GM19468 (cell line): ENCODE data around the gene TXNDC17.
"Not testable (repeated sequence)": the region's sequence is repeated elsewhere in the genome, so short reads cannot be mapped to it uniquely, and the experiment has no call there.

ENCODE experiments used
- ATAC-seq: cut with Tn5 transposase; IDR thresholded peaks from one replicate; pipeline ENCODE4 v1.9.1; 2021; ENCODE audit warnings: mild to moderate bottlenecking, moderate library complexity, moderate number of reproducible peaks; ENCODE audit not compliant: unreplicated experiment; ENCODE audit errors: extremely low read depth

Gene TXNDC17

DNA sequence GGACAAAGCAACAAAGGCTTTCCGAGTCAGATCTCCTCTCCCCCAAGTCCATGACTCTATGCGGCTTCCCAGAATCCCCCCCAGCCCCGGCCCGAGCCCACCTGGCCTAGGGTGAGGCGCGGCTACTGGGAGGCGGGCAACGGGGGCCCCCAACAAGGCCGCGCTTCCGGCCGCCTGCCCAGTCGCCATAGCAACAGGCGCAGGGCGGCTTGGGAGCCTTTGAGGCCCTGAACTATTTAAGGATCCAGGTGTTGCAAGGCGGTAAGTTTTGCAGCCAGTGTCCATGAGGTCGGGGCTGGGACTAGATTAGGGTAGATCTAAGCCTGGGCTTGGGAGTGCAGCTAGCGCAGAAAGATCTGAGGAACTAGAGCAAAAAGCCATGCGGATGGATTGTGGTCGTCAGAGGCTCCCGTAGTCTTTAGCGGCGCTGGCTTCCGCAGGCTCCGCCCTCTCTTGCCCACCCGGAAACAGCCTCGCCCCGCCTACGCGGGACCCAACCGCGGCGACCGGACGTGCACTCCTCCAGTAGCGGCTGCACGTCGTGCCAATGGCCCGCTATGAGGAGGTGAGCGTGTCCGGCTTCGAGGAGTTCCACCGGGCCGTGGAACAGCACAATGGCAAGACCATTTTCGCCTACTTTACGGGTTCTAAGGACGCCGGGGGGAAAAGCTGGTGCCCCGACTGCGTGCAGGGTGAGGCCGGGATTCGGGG is at the start of gene TXNDC17, which contains the start of gene KIAA0753:
Gene TXNDC17 (plus strand): TSS at position 525 of the 711 bp plus-strand sequence. CDS start 23 bp downstream, at position 548.
Gene KIAA0753 (minus strand): TSS at position 176 of the 711 bp plus-strand sequence. CDS start 5,608 bp downstream, outside the sequence.
- ATAC-seq, result peak; percentile 81

DNA sequence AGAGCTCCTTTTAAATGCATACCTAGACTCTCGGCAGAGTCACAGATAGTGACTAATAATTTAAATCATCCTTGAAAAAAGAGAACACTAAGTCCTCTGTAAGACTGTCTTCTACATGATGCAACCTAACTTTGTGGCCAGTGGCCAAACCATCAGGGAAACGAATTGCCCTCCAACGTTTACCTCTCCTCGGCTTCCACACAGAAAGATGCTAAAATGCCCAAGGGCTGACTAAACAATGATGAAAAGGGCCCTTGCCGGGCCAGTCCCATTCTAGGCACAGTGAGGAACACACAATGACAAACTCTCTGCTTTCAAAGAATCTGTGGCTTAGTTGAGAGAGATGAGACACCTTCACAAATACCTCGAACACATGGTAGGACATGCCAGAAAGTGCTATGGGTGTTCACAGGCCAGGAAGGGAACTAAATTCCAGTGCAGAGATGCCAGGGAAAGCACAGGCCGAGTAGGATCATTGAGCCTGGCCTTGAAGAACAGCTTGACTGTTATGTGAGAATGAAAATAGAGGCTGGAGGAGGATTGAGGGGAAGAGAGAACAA is 49.2 kb upstream of the TXNDC17 start:
- ATAC-seq, result no peak

DNA sequence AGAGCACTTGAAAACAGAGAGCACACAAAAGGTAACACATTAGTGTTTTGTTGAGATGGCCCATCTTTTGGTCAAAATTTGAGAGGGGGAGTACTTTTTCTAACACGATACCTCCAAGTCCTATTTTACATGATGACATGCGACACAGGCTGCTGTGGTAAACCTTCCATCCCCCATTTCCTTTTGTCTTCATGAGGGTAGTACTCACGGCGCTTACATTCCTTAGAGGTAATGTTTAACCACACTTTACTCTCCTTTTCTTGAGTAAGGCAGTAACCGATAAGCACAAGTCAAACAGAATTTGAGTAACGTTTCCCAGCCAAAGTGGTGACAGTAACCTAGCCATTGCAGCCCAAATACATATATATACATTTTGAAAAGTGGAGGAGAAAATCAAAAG is 48.7 kb upstream of the TXNDC17 start:
- ATAC-seq, result no peak

DNA sequence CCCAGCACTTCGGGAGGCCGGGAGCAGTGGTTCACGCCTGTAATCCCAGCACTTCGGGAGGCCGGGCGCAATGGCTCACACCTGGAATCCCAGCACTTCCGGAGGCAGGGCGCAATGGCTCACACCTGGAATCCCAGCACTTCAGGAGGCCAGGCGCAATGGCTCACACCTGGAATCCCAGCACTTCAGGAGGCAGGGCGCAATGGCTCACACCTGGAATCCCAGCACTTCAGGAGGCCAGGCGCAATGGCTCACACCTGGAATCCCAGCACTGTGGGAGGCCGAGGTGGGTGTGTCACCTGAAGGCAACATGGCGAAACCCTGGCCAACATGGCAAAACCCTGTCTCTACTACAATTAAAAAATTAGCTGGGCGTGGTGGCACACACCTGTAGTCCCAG is 47.5 kb upstream of the TXNDC17 start:
- not testable (repeated sequence) for ATAC-seq

DNA sequence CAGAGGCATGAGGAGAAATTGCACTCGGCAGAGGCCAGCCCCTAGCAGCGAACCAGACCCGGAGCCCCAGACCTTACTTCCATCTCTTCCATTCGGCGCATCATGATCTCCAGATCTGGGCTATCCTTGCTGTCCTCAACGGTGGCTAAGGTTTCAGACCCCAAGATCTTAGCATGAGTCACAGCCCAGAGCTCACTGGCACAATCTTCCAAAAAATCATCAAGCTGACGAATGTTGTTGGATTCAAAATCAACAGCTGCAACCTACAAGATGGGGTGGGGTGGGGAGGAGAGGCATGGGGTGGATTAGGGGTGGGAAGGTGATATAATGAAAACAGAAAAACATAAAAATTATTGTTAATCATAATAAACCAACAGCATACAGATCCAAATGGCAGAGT is 44.8 kb upstream of the TXNDC17 start:
- ATAC-seq, result no peak

DNA sequence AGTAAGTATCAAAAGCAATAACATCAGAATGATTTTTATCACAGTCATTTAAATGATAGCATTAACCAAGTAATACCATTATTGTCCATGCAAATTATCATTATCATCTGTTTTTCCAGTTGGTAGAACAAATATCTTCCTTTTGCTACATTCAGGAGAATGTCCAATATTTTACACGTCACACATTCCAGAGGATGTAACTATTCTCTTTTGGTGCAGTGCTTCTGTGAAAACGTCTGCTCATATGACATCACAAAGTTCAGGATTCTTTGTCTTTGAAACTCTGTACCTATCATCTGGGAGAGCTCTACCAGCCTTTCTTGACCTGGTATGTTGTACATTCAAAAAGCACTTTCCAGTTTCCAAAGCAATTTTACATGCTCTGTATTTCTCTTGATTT is 44.3 kb upstream of the TXNDC17 start:
- ATAC-seq, result no peak

DNA sequence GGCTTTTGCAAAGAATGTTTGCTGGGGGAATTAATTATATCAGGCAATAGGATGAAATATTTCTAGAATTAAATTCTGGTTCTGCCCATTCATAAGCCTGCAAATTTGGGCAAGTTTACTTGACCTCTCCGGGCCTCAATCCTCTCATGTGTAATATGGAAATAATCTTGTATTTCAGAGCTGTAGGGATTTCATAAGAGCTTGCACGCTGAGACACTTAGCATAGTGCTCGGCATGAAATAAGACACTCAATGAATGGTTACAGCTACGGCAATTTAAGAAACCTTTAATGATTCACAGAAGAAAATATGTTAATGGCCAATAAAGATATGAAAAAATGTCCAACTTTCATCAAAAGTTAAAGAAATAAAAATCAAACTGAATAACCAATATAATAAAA is 43.9 kb upstream of the TXNDC17 start:
- no peak for ATAC-seq

DNA sequence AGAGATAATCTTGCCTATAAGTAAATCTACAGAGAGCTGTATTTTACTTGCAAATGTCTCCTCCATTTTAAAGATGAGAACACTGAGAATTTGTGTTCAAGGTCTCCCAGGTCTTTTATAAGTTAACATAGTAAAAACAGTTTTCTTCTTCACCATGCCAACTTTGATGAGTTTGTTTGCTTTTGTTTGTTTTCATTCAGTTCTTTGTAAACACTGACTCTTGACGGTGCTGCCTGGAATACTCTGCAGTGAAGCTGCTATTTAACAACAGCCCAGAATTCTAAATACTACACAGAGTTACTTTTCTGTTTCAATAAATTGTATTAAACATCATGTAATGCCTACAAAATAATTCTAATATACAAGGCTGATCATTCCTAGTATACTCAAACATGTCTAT is 43.1 kb upstream of the TXNDC17 start:
- ATAC-seq, result no peak

DNA sequence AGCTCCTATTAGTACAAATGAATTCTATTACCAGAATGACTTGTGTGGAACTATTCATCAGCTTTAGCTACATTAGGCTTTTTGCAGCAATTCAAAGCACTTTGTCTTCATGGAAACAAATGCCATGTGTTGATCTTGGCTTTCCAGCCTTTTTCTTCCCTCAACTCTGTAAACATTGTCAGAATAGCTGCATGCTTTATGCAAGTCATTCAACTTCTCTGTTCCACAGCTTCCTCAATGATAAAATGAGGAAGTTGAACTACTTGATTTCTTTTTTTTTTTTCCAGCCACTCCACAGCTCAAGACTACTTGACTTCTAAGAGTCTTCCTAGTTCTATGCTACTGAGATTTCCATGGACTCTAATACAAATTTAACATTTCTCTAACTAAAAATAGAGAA is 41.5 kb upstream of the TXNDC17 start:
- ATAC-seq, result no peak

DNA sequence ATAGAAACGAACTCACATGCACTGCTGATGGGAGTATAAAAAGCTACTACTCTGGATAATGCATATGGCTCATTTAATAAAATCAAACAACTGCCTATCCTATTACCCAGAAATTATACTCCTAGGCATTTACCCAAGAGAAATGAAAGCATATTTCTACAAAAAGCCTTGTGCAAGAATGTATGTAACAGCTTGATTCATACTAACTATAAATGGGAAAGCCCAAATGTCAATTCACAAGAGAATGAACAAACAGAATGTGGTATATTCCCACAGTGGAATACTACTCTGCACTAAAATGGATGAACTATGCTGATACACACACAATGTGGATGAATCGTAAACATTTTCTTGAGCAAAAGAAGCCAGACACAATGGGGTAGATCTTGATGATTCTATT is 38.7 kb upstream of the TXNDC17 start:
- ATAC-seq, result no peak

DNA sequence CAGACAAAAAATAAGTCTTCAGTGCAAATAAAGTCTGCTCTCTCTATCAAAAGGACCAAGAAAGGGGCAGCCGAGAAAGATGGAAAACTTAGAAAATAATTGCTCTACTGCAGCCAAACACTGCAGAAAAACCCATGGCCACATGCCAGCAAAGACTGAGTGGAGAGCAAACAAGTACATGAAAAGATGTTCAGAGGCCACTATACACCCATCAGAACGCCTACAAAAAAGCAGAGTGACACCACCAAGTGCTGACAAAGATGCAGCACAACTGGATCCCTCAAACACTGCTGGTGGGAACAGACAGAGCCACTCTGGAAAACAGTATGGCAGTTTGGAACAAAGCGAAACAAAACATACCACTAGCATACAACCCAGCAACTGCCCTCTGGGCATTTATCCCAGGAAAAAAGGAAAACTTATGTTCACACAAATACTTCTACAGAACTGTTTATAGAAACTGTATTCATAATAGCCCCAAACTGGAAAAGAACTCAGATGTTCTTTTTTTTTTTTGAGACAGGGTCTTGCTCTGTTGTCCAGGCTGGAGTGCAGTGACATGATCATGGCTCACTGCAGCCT is 37.0 kb upstream of the TXNDC17 start:
- ATAC-seq, result no peak

DNA sequence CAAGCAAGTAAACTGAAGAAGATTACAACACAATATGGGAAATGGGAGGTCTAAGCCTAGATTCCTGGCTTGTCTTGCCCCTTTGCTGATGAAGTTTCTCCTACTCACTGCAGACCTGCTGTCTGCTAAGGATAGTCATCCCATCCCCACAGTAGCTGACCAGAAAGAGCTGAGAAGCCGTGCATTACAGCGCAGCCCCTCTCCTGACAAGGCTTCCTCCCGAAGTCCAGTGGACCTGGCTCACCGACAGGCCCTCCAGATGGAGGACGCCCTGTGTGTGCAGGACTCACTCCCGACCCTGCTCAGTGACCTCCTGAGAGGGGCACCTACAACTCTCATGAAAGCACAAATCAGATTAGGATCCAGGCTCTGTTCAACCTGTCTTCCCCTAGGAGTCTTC is 35.7 kb upstream of the TXNDC17 start:
- no peak for ATAC-seq

DNA sequence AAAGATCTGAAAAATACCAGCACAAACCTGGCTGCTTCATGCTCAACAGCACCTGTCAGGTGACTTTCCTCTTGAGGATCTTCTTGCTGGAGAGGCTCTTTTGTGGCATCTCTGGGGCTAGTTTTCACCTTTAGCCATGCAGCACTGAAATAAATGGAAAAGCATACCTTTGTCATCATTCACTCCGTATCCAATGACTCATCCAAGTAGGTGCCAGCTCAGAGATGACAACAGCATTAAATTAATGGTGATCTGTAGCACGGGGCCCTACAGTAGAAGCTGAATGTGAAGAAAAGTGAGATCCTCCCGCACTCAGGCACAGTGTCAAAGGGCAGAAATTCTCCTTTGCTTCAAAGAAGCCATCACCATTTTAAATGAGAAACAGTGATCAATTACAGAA is 32.5 kb upstream of the TXNDC17 start:
- ATAC-seq, result no peak

DNA sequence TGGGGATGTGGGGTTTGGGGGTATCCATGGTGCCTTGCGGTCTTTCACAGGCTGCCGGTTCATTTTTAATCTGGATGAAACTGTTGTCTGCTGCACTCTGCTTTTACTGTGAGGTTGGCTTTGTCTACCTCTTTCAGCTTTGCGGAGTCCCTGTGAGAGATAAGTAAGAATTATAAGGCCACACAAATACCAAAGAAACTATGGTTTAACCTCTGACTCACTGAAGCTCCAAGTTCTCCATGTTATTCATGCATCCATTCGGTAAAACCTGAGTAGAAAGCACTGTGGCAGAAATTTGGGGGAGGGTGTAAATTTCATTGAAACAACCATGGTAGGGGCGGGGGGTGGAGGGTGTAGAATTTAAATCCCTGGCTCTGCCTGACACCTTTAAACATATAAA is 30.8 kb upstream of the TXNDC17 start:
- ATAC-seq, result no peak

DNA sequence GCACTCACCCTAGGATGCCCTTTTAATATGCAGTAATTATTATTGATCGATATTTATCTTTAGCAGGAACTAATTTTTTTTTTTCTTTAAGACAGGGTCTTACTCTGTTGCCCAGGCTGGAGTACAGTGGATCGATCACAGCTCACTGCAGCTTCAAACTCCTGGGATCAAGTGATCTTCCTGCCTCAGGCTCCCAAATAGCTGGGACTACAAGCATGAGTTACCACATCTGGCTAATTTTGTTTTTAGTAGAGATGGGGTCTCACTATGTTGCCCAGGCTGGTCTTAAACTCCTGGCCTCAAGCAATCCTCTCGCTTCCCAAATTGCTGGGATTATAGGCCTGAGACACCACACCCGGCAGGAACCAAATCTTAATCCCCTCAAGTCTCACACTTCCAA is 29.6 kb upstream of the TXNDC17 start:
- no peak for ATAC-seq

DNA sequence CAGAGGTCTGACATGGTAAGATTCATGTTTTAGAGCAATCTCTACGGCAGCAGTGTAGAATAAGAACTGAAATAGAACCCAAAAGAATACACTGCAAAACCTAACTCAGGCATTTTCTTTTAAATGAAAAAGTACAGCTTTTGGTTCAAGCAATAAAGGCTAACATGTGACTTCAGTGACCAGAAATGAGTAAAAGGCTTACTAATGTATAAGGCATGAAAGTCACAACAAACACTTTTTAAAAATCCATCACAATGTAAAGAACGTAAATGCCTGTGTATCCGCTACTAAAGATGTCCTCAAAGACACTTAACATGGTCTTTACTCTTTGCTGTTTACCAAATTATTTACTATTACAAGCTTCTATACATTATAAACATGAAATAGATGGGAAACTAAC is 16.9 kb upstream of the TXNDC17 start:
- no peak for ATAC-seq

DNA sequence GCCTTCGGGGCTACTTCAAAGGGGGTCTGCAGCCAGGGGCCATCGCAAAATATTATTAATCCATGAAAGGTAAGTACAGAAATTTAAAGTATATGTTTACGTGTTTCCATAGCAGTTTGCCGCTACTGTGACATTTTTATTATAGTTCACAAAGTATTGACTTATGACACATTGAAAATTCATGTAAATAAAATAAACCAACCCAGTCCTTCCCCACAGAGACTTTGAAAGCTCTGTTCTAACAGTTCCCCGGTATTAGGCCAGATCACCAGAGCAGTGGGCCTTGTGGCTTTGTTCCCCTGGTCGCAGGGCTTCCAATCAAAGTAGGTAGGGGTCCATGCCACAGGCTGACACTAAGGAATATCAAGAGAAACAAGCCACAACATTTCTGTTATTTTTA is 14.2 kb upstream of the TXNDC17 start:
- no peak for ATAC-seq

DNA sequence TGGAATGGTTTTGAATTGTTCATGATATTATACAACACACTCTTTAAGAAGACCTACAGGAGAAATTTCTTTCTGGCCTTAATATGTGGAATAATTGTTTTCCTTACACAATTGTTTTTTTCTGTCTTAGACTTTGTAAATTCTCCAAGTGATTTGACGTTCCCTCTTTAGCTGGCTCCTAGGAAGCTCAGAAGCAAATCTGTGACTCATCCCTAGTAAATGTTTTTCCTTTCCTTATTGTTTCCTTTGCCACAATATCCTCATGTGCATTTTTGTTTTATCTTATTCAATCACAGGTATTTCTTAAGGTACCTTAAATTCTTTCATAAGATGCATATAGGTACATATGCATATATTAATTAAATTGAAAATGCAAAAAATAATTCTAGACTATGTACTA is 13.8 kb upstream of the TXNDC17 start:
- no peak for ATAC-seq

DNA sequence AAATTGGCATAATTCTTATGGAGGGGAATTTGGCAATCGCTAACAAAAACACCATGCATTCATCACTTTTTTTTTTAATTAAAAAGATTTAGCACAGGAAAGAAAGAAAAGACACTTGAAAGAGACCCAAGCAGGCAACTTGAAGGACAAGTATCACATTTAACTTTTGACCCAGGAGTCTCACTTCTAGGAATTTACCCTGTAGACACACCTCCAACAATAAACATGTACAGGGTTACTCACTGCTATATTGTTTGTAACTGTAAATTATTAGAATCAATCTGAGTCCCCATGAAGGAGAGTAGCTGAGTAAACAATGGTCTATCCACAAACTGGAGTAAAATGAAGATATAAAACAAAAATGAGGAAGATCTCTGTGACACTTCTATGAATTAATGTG is 10.5 kb upstream of the TXNDC17 start:
- no peak for ATAC-seq

DNA sequence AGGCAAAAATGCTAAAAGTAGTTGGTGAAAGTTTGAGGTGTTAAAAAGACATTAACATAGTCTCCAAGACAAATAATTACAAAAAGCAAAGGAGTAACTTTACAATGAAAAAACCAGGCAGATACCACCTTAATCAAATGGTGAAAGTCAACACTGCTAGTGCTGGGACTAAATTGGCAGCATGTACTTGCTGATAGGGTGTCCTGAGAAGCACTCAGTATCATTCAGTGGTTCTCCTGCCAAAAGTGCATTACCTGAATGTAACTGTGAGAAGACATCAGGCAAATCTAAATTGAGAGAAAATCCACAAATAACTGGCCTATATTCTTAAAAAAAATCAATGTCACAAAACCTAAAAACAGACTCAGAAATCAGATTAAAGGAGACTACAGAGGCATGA is 8.3 kb upstream of the TXNDC17 start:
- ATAC-seq, result no peak

DNA sequence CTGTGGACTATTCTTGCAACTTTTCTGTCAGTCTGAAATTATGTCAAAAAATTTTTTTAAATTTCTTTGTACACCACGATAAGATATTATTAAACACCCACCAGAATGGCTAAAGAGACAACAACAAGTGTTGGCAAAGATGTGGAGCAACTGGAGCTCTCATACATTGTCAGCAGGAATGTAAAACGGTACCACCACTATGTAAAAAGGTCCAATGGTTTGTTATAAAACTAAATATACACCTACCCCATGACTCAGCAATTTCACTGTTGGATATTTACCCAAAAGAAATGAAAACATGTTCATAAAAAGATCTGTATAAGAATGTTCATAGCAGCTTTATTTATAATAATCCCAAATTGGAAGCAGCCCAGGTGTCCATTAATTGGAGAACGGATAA is 7.6 kb upstream of the TXNDC17 start:
- ATAC-seq, result no peak

DNA sequence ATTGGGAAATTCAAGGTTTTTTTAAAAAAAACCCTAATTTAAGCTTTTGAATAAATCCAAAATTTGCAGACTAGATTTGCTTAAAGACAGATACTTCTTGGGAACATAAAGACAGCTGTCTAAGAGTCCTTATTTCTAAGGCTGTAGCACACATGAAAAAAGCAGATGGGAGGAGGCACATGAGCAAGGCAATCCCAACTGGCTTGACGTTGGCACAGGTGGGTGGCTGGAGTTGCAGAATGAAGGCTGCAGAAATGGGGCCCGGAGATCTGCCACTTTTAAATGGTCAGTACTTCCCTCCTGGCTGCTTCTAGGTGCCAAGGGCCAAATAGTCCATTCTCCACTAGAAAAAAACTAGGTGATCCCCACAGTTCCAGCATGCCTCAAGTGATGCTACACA is 4.8 kb upstream of the TXNDC17 start:
- ATAC-seq, result no peak
